HepG2 (cell line): ENCODE measurements around the gene CST4. TPM values are rescaled to one million over a fixed set of nuclear protein-coding genes. Genes with fewer than 3 reads are reported as not detected.
A peak's percentile ranks its signal among the peaks of the same experiment; 100 is the strongest.

Experiments used
- CBFB ChIP-seq: sonication (generic); formaldehyde crosslinking; IDR thresholded peaks from 2 replicates; pipeline ENCODE4 v1.4.0; 2020; ENCODE audit warnings: missing genetic modification reagents
- GATA4 ChIP-seq: sonication (generic); IDR thresholded peaks from 2 replicates; pipeline ENCODE4 v1.6.1; 2016; ENCODE audit warnings: antibody characterized with exemption, low read depth, borderline replicate concordance
- GLI4 ChIP-seq: sonication (generic); formaldehyde crosslinking; IDR thresholded peaks from 2 replicates; pipeline ENCODE4 v1.5.1; 2020; ENCODE audit warnings: missing genetic modification reagents, mild to moderate bottlenecking, moderate library complexity, borderline replicate concordance
- KDM4B ChIP-seq: sonication (generic); formaldehyde crosslinking; IDR thresholded peaks from 2 replicates; pipeline ENCODE4 v1.4.0; 2020; ENCODE audit warnings: missing genetic modification reagents
- NFE2 ChIP-seq: sonication (generic); formaldehyde crosslinking; IDR thresholded peaks from 2 replicates; pipeline ENCODE4 v1.4.0; 2020; ENCODE audit warnings: missing genetic modification reagents
- NFIC ChIP-seq: IDR thresholded peaks from 2 replicates; pipeline ENCODE4 v1.6.1; 2012; ENCODE audit warnings: mild to moderate bottlenecking, low read length, inconsistent platforms
- RORA ChIP-seq: sonication (generic); formaldehyde crosslinking; IDR thresholded peaks from 2 replicates; pipeline ENCODE4 v1.5.0; 2020; ENCODE audit warnings: mild to moderate bottlenecking, missing genetic modification reagents, moderate library complexity
- SMC3 ChIP-seq: IDR thresholded peaks from 2 replicates; pipeline ENCODE4 v1.6.1; 2011; ENCODE audit warnings: low read length, improper control_type of control experiment
- SOX13 ChIP-seq, 3 experiments: fragments of 450-650 bp in 1 of 3; sonication (generic) in 1 of 3; formaldehyde crosslinking in 1 of 3; IDR thresholded peaks in 2 of 3; conservative IDR thresholded peaks in 1 of 3; 2 replicates each; pipeline versions ENCODE4 v1.5.0 to v1.6.1; 2016 to 2020; ENCODE audit warnings: antibody characterized with exemption in 1 of 3, mild to moderate bottlenecking in 1 of 3, missing compliant biosample characterization in 1 of 3, missing genetic modification reagents in 1 of 3, moderate library complexity in 1 of 3
- TBL1XR1 ChIP-seq: fragments of 150-350 bp; IDR thresholded peaks from 2 replicates; pipeline ENCODE4 v1.6.1; 2014; ENCODE audit warnings: borderline replicate concordance, low read length; ENCODE audit not compliant: partially characterized antibody
- TMF1 ChIP-seq: sonication (generic); formaldehyde crosslinking; IDR thresholded peaks from 2 replicates; pipeline ENCODE4 v1.8.1; 2022; ENCODE audit warnings: low read depth, missing genetic modification reagents
- U2AF1 ChIP-seq: fragments of 200-400 bp; formaldehyde crosslinking; optimal IDR thresholded peaks from 2 replicates; pipeline ENCODE3; 2017; ENCODE audit warnings: mild to moderate bottlenecking, low read depth, low read length
- ZMAT3 ChIP-seq: sonication (generic); formaldehyde crosslinking; conservative IDR thresholded peaks from 2 replicates; pipeline ENCODE4 v1.7.0; 2021; ENCODE audit warnings: missing genetic modification reagents
- ZNF550 ChIP-seq: sonication (generic); formaldehyde crosslinking; IDR thresholded peaks from 2 replicates; pipeline ENCODE4 v1.4.0; 2020; ENCODE audit warnings: mild to moderate bottlenecking, missing genetic modification reagents, borderline replicate concordance
- ZNF556 ChIP-seq: sonication (generic); formaldehyde crosslinking; IDR thresholded peaks from 2 replicates; pipeline ENCODE4 v1.4.0; 2020; ENCODE audit warnings: mild to moderate bottlenecking, missing genetic modification reagents, borderline replicate concordance
- ZNF569 ChIP-seq: sonication (generic); formaldehyde crosslinking; IDR thresholded peaks from 2 replicates; pipeline ENCODE4 v1.5.0; 2020; ENCODE audit warnings: mild to moderate bottlenecking, missing genetic modification reagents, moderate library complexity, borderline replicate concordance
- ZNF605 ChIP-seq: sonication (generic); formaldehyde crosslinking; IDR thresholded peaks from 2 replicates; pipeline ENCODE4 v1.8.0; 2022; ENCODE audit warnings: mild to moderate bottlenecking, missing genetic modification reagents
- ZNF629 ChIP-seq: sonication (generic); formaldehyde crosslinking; conservative IDR thresholded peaks from 2 replicates; pipeline ENCODE4 v1.5.0; 2020; ENCODE audit warnings: missing genetic modification reagents
- ZSCAN21 ChIP-seq: sonication (generic); formaldehyde crosslinking; IDR thresholded peaks from 2 replicates; pipeline ENCODE4 v1.8.0; 2022; ENCODE audit warnings: mild to moderate bottlenecking, missing genetic modification reagents, moderate library complexity, borderline replicate concordance
- polyA plus RNA-seq, 8 experiments: library from polyadenylated mRNA; depleted of rRNA in 3 of 8; stranded (reverse) in 7 of 8; unstranded in 1 of 8; fragments of >200 nt; fragmentation: Illumina TruSeq in 4 of 8; extraction: Trizol in 4 of 8; gene quantifications; 2 replicates each; pipeline versions ENCODE4 v1.2.1 to v1.2.3, GENCODE V29; 2011 to 2016; ENCODE audit warnings: low read depth in 4 of 8, missing spikeins in 1 of 8, mixed read lengths in 1 of 8; ENCODE audit not compliant: insufficient read depth in 1 of 8
- total RNA-seq, 5 experiments: library from RNA; depleted of rRNA; stranded (reverse); fragments of >200 nt; fragmentation: Illumina TruSeq; extraction: Trizol; gene quantifications; 2 replicates each; pipeline ENCODE4 v1.2.3, GENCODE V29; 2016; ENCODE audit warnings: low read depth in 1 of 5
- TF ChIP-seq, protein P1 (sequence below): sonication (generic); formaldehyde crosslinking; IDR thresholded peaks from 2 replicates; pipeline ENCODE4 v1.4.0; 2020; ENCODE audit warnings: mild to moderate bottlenecking, low read depth, missing genetic modification reagents
- TF ChIP-seq, protein P2 (sequence below): IDR thresholded peaks from 2 replicates; pipeline ENCODE4 v1.6.1; 2016; ENCODE audit warnings: mild to moderate bottlenecking, missing biosample characterization, missing genetic modification reagents
- TF ChIP-seq, protein P3 (sequence below): sonication (generic); formaldehyde crosslinking; IDR thresholded peaks from 2 replicates; pipeline ENCODE4 v1.8.1; 2023; ENCODE audit warnings: mild to moderate bottlenecking, missing genetic modification reagents, borderline replicate concordance
- TF ChIP-seq, protein P4 (sequence below): sonication (generic); formaldehyde crosslinking; IDR thresholded peaks from 2 replicates; pipeline ENCODE4 v1.5.0; 2020; ENCODE audit warnings: mild to moderate bottlenecking, missing genetic modification reagents, borderline replicate concordance
- TF ChIP-seq, protein P5 (sequence below): sonication (generic); formaldehyde crosslinking; IDR thresholded peaks from 2 replicates; pipeline ENCODE4 v1.5.1; 2020; ENCODE audit warnings: missing genetic modification reagents, mild to moderate bottlenecking, borderline replicate concordance

Gene CST4
- total and polyA plus RNA-seq, 2 of the 13 experiments (the other 11 are each of a cell fraction or from before 2014, with no cell fraction given) = not detected

DNA sequence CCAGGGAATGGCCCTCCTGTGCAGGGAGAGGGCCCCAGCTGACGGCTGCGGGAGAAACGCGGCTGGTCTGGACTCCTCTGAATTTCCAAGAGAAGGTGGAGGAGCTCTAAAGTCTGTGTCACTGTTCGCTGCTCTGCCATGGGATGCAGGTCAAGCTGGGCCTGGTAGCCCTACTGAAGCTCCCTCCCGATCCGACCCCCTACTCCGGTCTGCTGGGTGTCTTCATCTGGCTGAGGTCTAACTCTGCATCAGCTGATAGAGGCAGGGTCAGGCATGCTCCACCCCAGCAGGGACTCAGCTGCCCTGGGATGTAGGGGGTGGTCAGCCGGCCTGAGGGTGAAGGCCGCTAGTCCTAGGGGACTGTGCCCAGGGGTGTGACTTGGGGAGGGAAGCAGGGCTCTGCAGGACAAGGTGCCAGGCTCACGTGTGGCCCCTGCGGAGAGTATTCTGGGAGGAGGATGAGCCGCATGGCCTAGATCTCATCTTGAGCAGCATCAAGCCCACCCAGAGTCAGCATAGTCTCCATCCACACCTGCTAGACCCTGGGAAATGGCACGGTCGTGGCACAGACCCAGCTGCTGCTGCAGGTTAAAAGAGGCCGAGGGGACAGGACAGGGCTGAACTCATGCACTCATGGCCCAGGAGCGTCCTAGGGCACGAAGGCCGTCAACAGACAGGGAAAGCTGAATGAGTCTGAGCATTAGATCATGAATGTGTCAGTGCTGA is 52.5 kb downstream of the CST4 start (continued):
- TF ChIP-seq SOX13 (IDR thresholded peaks at IDR 0.05) (no peak), SOX13 (CRISPR knock-in tag; conservative IDR thresholded peaks at IDR 0.05 in 1 of 2, IDR thresholded peaks at IDR 0.05 in 1 of 2) (no peak), TMF1 (no peak), GATA4 (no peak), ZNF556 (CRISPR knock-in tag) (no peak), ZNF605 (CRISPR knock-in tag) (no peak), GLI4 (CRISPR knock-in tag) (no peak), TBL1XR1 (no peak), SMC3 (no peak), RORA (CRISPR knock-in tag) (no peak), ZSCAN21 (CRISPR knock-in tag) (no peak; the same call in 1 of the 2 replicates), ZNF569 (CRISPR knock-in tag) (no peak), KDM4B (no peak; the same call in 1 of the 2 replicates), NFE2 (CRISPR knock-in tag) (no peak), NFIC (no peak), ZNF550 (CRISPR knock-in tag) (peak; percentile 90; the same call in 1 of the 2 replicates), ZNF629 (CRISPR knock-in tag) (0 out of 2 replicates have a peak, but pooled peaks have one; percentile 10), CBFB (CRISPR knock-in tag) (no peak), ZMAT3 (CRISPR knock-in tag) (peak; percentile 86), U2AF1 (no peak)
- TF ChIP-seq, protein P1, sequence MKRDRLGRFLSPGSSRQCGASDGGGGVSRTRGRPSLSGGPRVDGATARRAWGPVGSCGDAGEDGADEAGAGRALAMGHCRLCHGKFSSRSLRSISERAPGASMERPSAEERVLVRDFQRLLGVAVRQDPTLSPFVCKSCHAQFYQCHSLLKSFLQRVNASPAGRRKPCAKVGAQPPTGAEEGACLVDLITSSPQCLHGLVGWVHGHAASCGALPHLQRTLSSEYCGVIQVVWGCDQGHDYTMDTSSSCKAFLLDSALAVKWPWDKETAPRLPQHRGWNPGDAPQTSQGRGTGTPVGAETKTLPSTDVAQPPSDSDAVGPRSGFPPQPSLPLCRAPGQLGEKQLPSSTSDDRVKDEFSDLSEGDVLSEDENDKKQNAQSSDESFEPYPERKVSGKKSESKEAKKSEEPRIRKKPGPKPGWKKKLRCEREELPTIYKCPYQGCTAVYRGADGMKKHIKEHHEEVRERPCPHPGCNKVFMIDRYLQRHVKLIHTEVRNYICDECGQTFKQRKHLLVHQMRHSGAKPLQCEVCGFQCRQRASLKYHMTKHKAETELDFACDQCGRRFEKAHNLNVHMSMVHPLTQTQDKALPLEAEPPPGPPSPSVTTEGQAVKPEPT (CRISPR knock-in tag) = no peak
- TF ChIP-seq, protein P2, sequence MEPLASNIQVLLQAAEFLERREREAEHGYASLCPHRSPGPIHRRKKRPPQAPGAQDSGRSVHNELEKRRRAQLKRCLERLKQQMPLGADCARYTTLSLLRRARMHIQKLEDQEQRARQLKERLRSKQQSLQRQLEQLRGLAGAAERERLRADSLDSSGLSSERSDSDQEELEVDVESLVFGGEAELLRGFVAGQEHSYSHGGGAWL = no peak; the same call in 1 of the 2 replicates
- TF ChIP-seq, protein P3, sequence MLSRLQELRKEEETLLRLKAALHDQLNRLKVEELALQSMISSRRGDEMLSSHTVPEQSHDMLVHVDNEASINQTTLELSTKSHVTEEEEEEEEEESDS (CRISPR knock-in tag) = no peak
- TF ChIP-seq, protein P4, sequence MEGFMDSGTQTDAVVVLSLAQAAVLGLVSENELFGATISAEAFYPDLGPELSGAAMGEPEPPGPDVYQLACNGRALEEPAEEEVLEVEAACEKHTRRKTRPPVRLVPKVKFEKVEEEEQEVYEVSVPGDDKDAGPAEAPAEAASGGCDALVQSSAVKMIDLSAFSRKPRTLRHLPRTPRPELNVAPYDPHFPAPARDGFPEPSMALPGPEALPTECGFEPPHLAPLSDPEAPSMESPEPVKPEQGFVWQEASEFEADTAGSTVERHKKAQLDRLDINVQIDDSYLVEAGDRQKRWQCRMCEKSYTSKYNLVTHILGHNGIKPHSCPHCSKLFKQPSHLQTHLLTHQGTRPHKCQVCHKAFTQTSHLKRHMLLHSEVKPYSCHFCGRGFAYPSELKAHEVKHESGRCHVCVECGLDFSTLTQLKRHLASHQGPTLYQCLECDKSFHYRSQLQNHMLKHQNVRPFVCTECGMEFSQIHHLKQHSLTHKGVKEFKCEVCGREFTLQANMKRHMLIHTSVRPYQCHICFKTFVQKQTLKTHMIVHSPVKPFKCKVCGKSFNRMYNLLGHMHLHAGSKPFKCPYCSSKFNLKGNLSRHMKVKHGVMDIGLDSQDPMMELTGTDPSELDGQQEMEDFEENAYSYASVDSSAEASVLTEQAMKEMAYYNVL (CRISPR knock-in tag) = no peak
- TF ChIP-seq, protein P5, sequence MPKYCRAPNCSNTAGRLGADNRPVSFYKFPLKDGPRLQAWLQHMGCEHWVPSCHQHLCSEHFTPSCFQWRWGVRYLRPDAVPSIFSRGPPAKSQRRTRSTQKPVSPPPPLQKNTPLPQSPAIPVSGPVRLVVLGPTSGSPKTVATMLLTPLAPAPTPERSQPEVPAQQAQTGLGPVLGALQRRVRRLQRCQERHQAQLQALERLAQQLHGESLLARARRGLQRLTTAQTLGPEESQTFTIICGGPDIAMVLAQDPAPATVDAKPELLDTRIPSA (CRISPR knock-in tag) = no peak
